Lower leg skin (tissue), 3 donors: ENCODE measurements around the gene PAXX.

Experiments used
- CTCF ChIP-seq, 3 donors: fragments of 450-650 bp; IDR thresholded peaks; one replicate each; pipeline ENCODE4 v1.5.1; 2016; ENCODE audit warnings: antibody characterized with exemption in 3 of 3, mild to moderate bottlenecking in 3 of 3, moderate library complexity in 2 of 3
- POLR2A ChIP-seq, 2 donors: fragments of 450-650 bp; IDR thresholded peaks; one replicate each; pipeline ENCODE4 v1.6.1; 2016 to 2017; ENCODE audit warnings: antibody characterized with exemption in 2 of 2, mild to moderate bottlenecking in 1 of 2, moderate library complexity in 1 of 2

GRCh38 chr9:137030006-137030405 lies 37.8 kb downstream of the PAXX start:
- TF ChIP-seq CTCF (IDR thresholded peaks at IDR 0.05) = no peak
- TF ChIP-seq POLR2A (IDR thresholded peaks at IDR 0.05) = no peak
